GM12891 (cell line): ENCODE measurements around the gene VPS13C.
A peak's percentile ranks its signal among the peaks of the same experiment; 100 is the strongest.

Source experiments
- DNase-seq: peaks from one replicate; pipeline ENCODE4 v3.0.0; 2011; ENCODE audit warnings: low spot score; ENCODE audit not compliant: insufficient read length
- FAIRE-seq: peaks from 2 replicates; lab custom pipeline; 2011; peaks lifted over from hg19 to GRCh38; lab: Jason Lieb, UNC
- PAX5 ChIP-seq: IDR thresholded peaks from 2 replicates; pipeline ENCODE4 v1.6.1; 2011; ENCODE audit warnings: low read length, moderate library complexity, mild to moderate bottlenecking; ENCODE audit not compliant: insufficient read depth, severe bottlenecking
- POLR2A ChIP-seq: IDR thresholded peaks from 2 replicates; pipeline ENCODE4 v1.6.1; 2011; ENCODE audit warnings: low read depth, low read length, control low read depth
- POLR2AphosphoS5 ChIP-seq: IDR thresholded peaks from 2 replicates; pipeline ENCODE4 v1.6.1; 2011; ENCODE audit warnings: low read depth, low read length, control low read depth
- POU2F2 ChIP-seq: IDR thresholded peaks from 2 replicates; pipeline ENCODE4 v1.6.1; 2011; ENCODE audit warnings: low read depth, mild to moderate bottlenecking, control low read depth, low read length, moderate library complexity
- SPI1 ChIP-seq: IDR thresholded peaks from 2 replicates; pipeline ENCODE4 v1.6.1; 2011; ENCODE audit warnings: low read depth, low read length, control low read depth
- TAF1 ChIP-seq: IDR thresholded peaks from 2 replicates; pipeline ENCODE4 v1.6.1; 2011; ENCODE audit warnings: low read depth, low read length, control low read depth

VPS13C gene

GRCh38 chr15:61840090-61840489 lies 220.2 kb downstream of the VPS13C start:
- TF ChIP-seq TAF1 (no peak), POU2F2 (no peak), PAX5 (no peak), SPI1 (no peak), POLR2A (no peak), POLR2AphosphoS5 (no peak)
- DNase-seq = no peak
- no peak for FAIRE-seq

GRCh38 chr15:61839546-61839945 lies 220.7 kb downstream of the VPS13C start:
- FAIRE-seq (no peak), DNase-seq (no peak)
- TF ChIP-seq POU2F2 = no peak
- TF ChIP-seq TAF1 = no peak
- no peak for TF ChIP-seq SPI1
- TF ChIP-seq POLR2A = no peak
- TF ChIP-seq POLR2AphosphoS5 = no peak
- TF ChIP-seq PAX5 = no peak

GRCh38 chr15:61835496-61836106 lies 224.6 kb downstream of the VPS13C start:
- DNase-seq = peak; percentile 39
- TF ChIP-seq TAF1 (no peak), SPI1 (no peak), POLR2A (no peak), POU2F2 (no peak), PAX5 (no peak), POLR2AphosphoS5 (no peak)
- peak; percentile 16 for FAIRE-seq

- no peak for DNase-seq
- no peak for FAIRE-seq
- no peak for TF ChIP-seq PAX5
- no peak for TF ChIP-seq TAF1
- no peak for TF ChIP-seq POLR2AphosphoS5
- no peak for TF ChIP-seq POLR2A
- no peak for TF ChIP-seq POU2F2
- TF ChIP-seq SPI1 = no peak
Observed at GRCh38 chr15:61835029-61835428, 225.2 kb downstream of the VPS13C start.

GRCh38 chr15:61834076-61834697 lies 226.1 kb downstream of the VPS13C start:
- TF ChIP-seq SPI1 (no peak), TAF1 (no peak), PAX5 (no peak), POU2F2 (no peak), POLR2AphosphoS5 (no peak), POLR2A (no peak)
- DNase-seq (peak; percentile 42), FAIRE-seq (peak; percentile 80)

- no peak for DNase-seq
- no peak for TF ChIP-seq TAF1
- no peak for TF ChIP-seq PAX5
- no peak for TF ChIP-seq POLR2A
- TF ChIP-seq POLR2AphosphoS5 = no peak
- TF ChIP-seq POU2F2 = no peak
- no peak for TF ChIP-seq SPI1
- no peak for FAIRE-seq
Observed at GRCh38 chr15:61832223-61832622, 228.0 kb downstream of the VPS13C start.

GRCh38 chr15:61831505-61831921 lies 228.7 kb downstream of the VPS13C start:
- no peak for DNase-seq
- FAIRE-seq = no peak
- no peak for TF ChIP-seq PAX5
- no peak for TF ChIP-seq SPI1
- TF ChIP-seq POU2F2 = no peak
- no peak for TF ChIP-seq POLR2AphosphoS5
- TF ChIP-seq TAF1 = no peak
- TF ChIP-seq POLR2A = no peak

GRCh38 chr15:61830536-61831330 lies 229.5 kb downstream of the VPS13C start:
- FAIRE-seq = no peak
- no peak for DNase-seq
- no peak for TF ChIP-seq POLR2AphosphoS5

GRCh38 chr15:61829514-61829889 lies 230.7 kb downstream of the VPS13C start:
- no peak for DNase-seq
- no peak for FAIRE-seq
- no peak for TF ChIP-seq POU2F2
